Neural cell (in vitro differentiated cells): ENCODE measurements around the gene SGCE.

Source experiments
- CTCF ChIP-seq: fragments of 450-650 bp; IDR thresholded peaks from 2 replicates; pipeline ENCODE4 v1.5.1; 2014; ENCODE audit warnings: antibody characterized with exemption, mild to moderate bottlenecking, moderate library complexity; ENCODE audit not compliant: poor library complexity, severe bottlenecking
- TAF1 ChIP-seq: IDR thresholded peaks from 2 replicates; pipeline ENCODE4 v1.6.1; 2012; ENCODE audit warnings: low read depth

- TF ChIP-seq CTCF (no peak), TAF1 (no peak)
These were observed 42.3 kb upstream of the SGCE start for GRCh38 chr7:94698275-94698674.
